Dendritic cell treated with granulocyte-macrophage colony-stimulating factor and Interleukin-4, amounts not matched to agents 40 ng/mL and 50 ng/mL, for 4 days (primary cell): Measurements from ENCODE around the gene UBAP1L.
"Not testable (repeated sequence)": the region's sequence is repeated elsewhere in the genome, so short reads cannot be mapped to it uniquely, and the experiment has no call there.

Source experiments
- H3K27ac Mint-ChIP-seq: one replicate; pipeline ENCODE4 v1.8.0; 2022; ENCODE audit warnings: mild to moderate bottlenecking, mixed read lengths
- H3K27me3 Mint-ChIP-seq: one replicate; pipeline ENCODE4 v1.8.0; 2022; ENCODE audit warnings: mild to moderate bottlenecking, mixed read lengths
- H3K36me3 Mint-ChIP-seq: one replicate; pipeline ENCODE4 v1.8.0; 2022; ENCODE audit warnings: low read depth, mixed read lengths
- H3K4me1 Mint-ChIP-seq: one replicate; pipeline ENCODE4 v1.8.0; 2022; ENCODE audit warnings: low read depth, mixed read lengths
- H3K4me3 Mint-ChIP-seq: one replicate; pipeline ENCODE4 v1.8.0; 2022; ENCODE audit warnings: mild to moderate bottlenecking, moderate library complexity, mixed read lengths
- H3K9me3 Mint-ChIP-seq: one replicate; pipeline ENCODE4 v1.8.0; 2022; ENCODE audit warnings: mixed read lengths
- intact Hi-C: fragments of 100-400 bp; cut with micrococcal nuclease; formaldehyde crosslinking; loops from one replicate; pipeline ENCODE4 v1.15.0; 2022

Gene UBAP1L

DNA sequence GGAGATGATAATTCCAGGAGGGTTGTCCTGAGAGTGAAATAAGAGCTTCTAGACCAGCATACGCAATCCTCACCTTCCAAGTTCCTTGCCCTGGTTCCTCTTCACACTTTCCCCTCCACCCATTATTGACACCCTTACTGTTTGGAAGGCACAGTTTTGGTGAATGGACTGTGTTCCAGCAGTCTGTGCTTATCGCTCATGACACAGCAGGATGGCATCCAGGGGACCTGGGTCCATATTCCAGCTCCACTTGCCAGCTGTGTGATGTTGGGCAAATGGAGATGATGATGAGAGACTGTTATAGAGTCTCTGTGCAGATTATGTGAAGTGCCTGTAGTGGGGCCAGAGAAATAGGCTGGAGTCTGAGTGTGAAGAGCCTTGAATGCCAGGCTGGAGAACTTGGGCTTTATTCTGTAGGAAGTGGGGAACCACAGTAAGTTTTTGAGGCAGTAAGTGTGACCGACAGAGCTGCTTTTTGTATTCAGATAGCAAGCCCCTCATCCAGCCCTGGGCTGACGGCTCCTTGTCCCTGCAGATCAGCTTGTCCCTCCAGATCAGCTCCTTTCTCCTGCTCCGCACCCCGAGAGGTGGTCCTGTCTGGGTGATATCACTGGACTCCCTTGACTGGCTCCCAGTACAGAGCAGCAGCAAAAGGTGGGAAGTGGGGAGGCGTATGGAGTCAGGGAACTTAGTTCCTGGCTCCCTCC lies 30.3 kb downstream of the UBAP1L start:
- Mint-ChIP-seq H3K4me1 (peaks cover 9% of the 10 kb centered on the region), H3K4me3 (no peak overlapping the region), H3K27me3 (peaks cover 40% of the 10 kb centered on the region), H3K36me3 (no peaks in the 10 kb centered on the region), H3K27ac (no peak overlapping the region), H3K9me3 (no peaks in the 10 kb centered on the region)
- intact Hi-C loops: no loop called here

DNA sequence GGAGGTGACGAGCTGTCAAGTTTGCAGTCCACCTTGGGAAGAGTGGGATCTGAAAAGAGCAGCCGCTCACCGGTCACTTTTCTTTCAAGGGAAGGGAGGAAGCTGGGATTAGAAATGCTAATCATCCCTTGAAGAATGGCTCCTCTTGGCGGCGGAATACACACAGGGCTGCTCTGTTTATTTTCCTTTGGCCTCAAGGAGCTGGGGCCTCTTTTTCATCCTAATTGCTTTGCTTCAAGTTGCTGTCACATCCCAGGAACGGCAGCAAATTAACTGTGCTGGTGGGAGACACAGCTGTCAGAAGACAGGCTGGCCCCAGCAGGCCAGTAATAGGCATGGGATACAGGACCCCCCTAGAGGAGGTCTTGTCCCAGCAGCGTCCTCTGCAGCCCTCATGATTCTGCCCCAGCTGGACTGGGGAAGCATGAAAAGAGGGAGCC lies 31.7 kb downstream of the UBAP1L start:
- intact Hi-C loops: no loop called here
- no peaks in the 10 kb centered on the region for H3K9me3 Mint-ChIP-seq
- peaks cover 51% of the 10 kb centered on the region for H3K27me3 Mint-ChIP-seq
- H3K4me3 Mint-ChIP-seq: no peak overlapping the region
- no peak overlapping the region for H3K27ac Mint-ChIP-seq
- no peaks in the 10 kb centered on the region for H3K36me3 Mint-ChIP-seq
- peaks cover 11% of the 10 kb centered on the region for H3K4me1 Mint-ChIP-seq

- H3K27ac Mint-ChIP-seq: no peak overlapping the region
- intact Hi-C loops: no loop called here
- no peaks in the 10 kb centered on the region for H3K36me3 Mint-ChIP-seq
- no peaks in the 10 kb centered on the region for H3K9me3 Mint-ChIP-seq
- H3K4me3 Mint-ChIP-seq: no peak overlapping the region
- peaks cover 58% of the 10 kb centered on the region for H3K27me3 Mint-ChIP-seq
- H3K4me1 Mint-ChIP-seq: peaks cover 19% of the 10 kb centered on the region
These were observed 32.6 kb downstream of the UBAP1L start for GRCh38 chr15:65082303-65082953.

DNA sequence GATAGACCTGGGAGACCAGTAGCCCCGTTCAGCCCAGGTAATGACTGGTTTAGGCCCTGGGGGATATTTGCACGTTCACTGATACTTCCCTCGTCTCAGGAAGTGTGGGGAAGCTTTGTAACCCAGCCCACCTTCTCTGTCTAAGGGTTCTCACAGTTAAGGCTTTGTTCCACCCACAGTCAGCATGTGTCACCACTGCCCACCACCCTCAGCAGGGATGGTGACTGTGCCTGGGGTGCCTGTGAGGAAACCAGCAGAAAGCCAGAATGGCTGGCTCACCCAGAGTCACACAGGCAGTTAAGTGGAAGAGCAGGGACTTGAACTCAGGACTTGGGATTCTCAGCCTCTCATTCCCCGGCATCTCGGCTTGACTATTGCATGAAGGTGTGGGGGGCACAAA lies 33.2 kb downstream of the UBAP1L start:
- Mint-ChIP-seq H3K4me3 (no peak overlapping the region), H3K27ac (no peak overlapping the region), H3K27me3 (peaks cover 62% of the 10 kb centered on the region), H3K36me3 (no peaks in the 10 kb centered on the region), H3K4me1 (peaks cover 19% of the 10 kb centered on the region), H3K9me3 (no peaks in the 10 kb centered on the region)
- intact Hi-C loops: no loop called here

DNA sequence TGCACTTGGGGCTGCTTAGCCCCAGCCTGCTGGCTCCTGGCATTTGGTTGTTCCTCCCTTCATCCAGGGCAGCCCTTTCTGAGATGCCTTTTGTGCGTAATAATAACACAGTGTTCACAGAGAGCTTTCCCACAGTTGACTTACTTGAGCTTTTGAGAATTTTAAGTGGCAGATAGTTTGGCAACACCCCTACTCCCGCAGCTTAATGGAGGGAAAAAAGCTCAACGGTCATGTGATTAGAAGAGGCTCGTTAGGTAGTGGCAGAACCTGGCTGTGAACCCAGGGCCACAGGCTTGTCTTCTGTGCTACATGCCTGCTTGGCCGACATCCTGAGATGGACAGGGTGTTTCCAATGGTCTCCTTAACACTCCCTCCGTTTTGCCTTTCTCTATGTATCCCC lies 33.7 kb downstream of the UBAP1L start:
- no peaks in the 10 kb centered on the region for H3K36me3 Mint-ChIP-seq
- peaks cover 66% of the 10 kb centered on the region for H3K27me3 Mint-ChIP-seq

GRCh38 chr15:65079580-65079979 lies 35.4 kb downstream of the UBAP1L start:
- Mint-ChIP-seq H3K4me3 (no peak overlapping the region), H3K36me3 (no peaks in the 10 kb centered on the region), H3K9me3 (no peaks in the 10 kb centered on the region), H3K27me3 (peaks cover 65% of the 10 kb centered on the region), H3K27ac (no peak overlapping the region), H3K4me1 (peaks cover 24% of the 10 kb centered on the region)
- intact Hi-C loops: no loop called here

More for the DNA sequence above, 33.7 kb downstream of the UBAP1L start:
- H3K9me3 Mint-ChIP-seq: no peaks in the 10 kb centered on the region
- no peak overlapping the region for H3K4me3 Mint-ChIP-seq
- no peak overlapping the region for H3K27ac Mint-ChIP-seq
- H3K4me1 Mint-ChIP-seq: peaks cover 19% of the 10 kb centered on the region
- intact Hi-C loops: no loop called here

- Mint-ChIP-seq H3K4me3 (peak overlapping the region; percentile 32), H3K4me1 (peaks cover 24% of the 10 kb centered on the region), H3K27me3 (peaks cover 52% of the 10 kb centered on the region), H3K27ac (peak overlapping the region; percentile 22), H3K36me3 (no peaks in the 10 kb centered on the region), H3K9me3 (no peaks in the 10 kb centered on the region)
- intact Hi-C loops: no loop called here
These were observed 37.0 kb downstream of the UBAP1L start for GRCh38 chr15:65077981-65078352.

DNA sequence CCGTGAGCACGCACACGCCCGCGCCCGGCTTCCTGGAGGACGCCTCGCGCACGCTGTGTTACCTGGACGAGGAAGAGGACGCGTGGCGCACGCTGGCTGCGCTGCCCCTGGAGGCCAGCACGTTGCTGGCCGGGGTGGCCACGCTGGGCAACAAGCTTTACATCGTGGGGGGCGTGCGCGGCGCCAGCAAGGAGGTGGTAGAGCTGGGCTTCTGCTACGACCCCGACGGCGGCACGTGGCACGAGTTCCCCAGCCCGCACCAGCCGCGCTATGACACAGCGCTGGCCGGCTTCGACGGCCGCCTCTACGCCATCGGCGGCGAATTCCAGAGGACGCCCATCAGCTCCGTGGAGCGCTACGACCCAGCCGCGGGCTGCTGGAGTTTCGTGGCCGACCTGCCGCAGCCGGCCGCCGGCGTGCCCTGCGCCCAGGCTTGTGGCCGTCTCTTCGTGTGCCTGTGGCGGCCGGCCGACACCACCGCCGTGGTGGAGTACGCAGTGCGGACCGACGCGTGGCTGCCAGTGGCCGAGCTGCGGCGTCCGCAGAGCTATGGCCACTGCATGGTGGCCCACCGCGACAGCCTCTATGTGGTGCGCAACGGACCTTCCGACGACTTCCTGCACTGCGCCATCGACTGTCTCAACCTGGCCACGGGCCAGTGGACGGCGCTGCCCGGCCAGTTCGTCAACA lies 37.6 kb downstream of the UBAP1L start:
- Mint-ChIP-seq H3K27ac (peak overlapping the region; percentile 22), H3K36me3 (no peaks in the 10 kb centered on the region), H3K27me3 (peaks cover 47% of the 10 kb centered on the region), H3K4me3 (peak overlapping the region; percentile 32), H3K4me1 (peaks cover 18% of the 10 kb centered on the region), H3K9me3 (no peaks in the 10 kb centered on the region)
- intact Hi-C loops: no loop called here

GRCh38 chr15:65076486-65077290 lies 38.3 kb downstream of the UBAP1L start, which contains the start of gene KBTBD13:
TSS of gene KBTBD13 (plus strand) at chr15:65076746. CDS start at chr15:65076816, 70 bp downstream.
- H3K27me3 Mint-ChIP-seq: peaks cover 42% of the 10 kb centered on the region
- no peaks in the 10 kb centered on the region for H3K36me3 Mint-ChIP-seq
- H3K9me3 Mint-ChIP-seq: no peaks in the 10 kb centered on the region
- no peak within 1 kb of the TSS for H3K4me3 Mint-ChIP-seq
- intact Hi-C loops: no loop called here
- H3K27ac Mint-ChIP-seq: no peak within 1 kb of the TSS
- H3K4me1 Mint-ChIP-seq: peaks cover 15% of the 10 kb centered on the region

DNA sequence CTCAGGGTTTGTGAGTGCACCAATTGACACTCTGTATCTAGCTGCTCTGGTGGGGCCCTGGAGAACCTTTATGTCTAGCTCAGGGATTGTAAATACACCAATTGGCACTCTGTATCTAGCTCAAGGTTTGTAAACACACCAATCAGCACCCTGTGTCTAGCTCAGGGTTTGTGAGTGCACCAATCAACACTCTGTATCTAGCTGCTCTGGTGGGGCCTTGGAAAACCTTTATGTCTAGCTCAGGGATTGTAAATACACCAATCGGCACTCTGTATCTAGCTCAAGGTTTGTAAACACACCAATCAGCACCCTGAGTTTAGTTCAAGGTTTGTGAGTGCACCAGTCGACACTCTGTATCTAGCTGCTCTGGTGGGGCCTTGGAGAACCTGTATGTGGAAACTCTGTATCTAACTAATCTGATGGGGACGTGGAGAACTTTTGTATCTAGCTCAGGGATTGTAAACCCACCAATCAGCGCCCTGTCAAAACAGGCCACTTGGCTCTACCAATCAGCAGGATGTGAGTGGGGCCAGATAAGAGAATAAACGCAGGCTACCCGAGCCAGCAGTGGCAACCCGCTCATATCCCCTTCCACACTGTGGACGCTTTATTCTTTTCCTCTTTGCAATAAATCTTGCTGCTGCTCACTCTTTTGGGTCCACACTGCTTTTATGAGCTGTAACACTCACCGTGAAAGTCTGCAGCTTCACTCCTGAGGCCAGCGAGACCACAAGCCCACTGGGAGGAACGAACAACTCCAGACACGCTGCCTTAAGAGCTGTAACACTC lies 39.2 kb downstream of the UBAP1L start:
- Mint-ChIP-seq H3K27me3 (peaks cover 43% of the 10 kb centered on the region), H3K4me1 (peaks cover 15% of the 10 kb centered on the region)
- H3K36me3 Mint-ChIP-seq, H3K9me3 Mint-ChIP-seq, H3K4me3 Mint-ChIP-seq, intact Hi-C loops, H3K27ac Mint-ChIP-seq: not testable (repeated sequence)

- Mint-ChIP-seq H3K4me1 (peaks cover 15% of the 10 kb centered on the region), H3K27me3 (peaks cover 47% of the 10 kb centered on the region)
- intact Hi-C loops, H3K36me3 Mint-ChIP-seq, H3K4me3 Mint-ChIP-seq, H3K9me3 Mint-ChIP-seq, H3K27ac Mint-ChIP-seq: not testable (repeated sequence)
These were observed 40.1 kb downstream of the UBAP1L start for GRCh38 chr15:65074946-65075345.

DNA sequence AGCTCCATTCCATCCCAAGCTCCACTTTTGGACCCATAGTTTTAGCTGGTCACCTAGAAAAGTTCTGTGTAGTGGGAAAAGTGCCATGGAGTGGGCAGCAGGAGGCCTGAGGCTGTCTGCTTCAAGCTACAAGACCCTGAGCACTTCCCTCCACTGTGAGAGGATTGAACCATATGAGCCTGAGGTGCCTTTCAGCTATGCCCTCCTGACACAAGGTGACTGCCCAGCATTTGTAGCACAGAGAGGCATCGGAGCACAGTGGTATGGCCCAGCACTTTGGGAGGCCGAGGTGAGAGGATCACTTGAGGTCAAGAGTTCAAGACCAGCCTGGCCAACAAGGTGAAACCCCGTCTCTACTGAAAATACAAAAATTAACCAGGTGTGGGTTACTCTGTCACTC lies 42.4 kb downstream of the UBAP1L start:
- no peak overlapping the region for H3K4me3 Mint-ChIP-seq
- intact Hi-C loops: no loop called here
- no peaks in the 10 kb centered on the region for H3K9me3 Mint-ChIP-seq
- H3K4me1 Mint-ChIP-seq: peaks cover 6% of the 10 kb centered on the region
- no peaks in the 10 kb centered on the region for H3K36me3 Mint-ChIP-seq
- H3K27me3 Mint-ChIP-seq: peaks cover 48% of the 10 kb centered on the region
- H3K27ac Mint-ChIP-seq: no peak overlapping the region

DNA sequence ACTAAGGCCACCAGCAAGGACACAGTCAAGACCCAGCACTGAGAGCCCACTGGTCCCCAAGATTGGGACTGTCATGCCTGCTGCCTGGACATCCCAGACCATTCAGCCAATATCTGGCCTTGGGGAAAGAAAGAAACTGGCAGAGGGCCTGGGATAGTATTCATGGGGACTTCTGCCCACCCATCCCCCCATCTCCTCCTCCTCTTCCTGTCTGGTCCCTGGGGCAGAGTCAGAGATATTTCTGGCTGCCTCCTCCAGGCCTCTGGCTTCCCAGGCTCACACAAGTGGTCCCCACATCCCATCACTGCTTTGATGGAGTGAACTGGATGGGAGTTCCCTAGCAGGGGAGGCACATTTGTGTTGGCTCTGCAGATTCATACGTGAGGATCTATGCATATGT lies 43.0 kb downstream of the UBAP1L start:
- H3K4me3 Mint-ChIP-seq: no peak overlapping the region
- H3K36me3 Mint-ChIP-seq: no peaks in the 10 kb centered on the region
- H3K9me3 Mint-ChIP-seq: no peaks in the 10 kb centered on the region
- no peak overlapping the region for H3K27ac Mint-ChIP-seq
- peaks cover 10% of the 10 kb centered on the region for H3K4me1 Mint-ChIP-seq
- H3K27me3 Mint-ChIP-seq: peaks cover 48% of the 10 kb centered on the region
- intact Hi-C loops: no loop called here
